T1000 (cell line): Measurements from ENCODE around the gene SLC25A26.

Experiments used
- DNase-seq: peaks from one replicate; lab custom pipeline; 2025; ENCODE audit warnings: mixed read lengths; lab: John Stamatoyannopoulos, UW

Gene SLC25A26

DNA sequence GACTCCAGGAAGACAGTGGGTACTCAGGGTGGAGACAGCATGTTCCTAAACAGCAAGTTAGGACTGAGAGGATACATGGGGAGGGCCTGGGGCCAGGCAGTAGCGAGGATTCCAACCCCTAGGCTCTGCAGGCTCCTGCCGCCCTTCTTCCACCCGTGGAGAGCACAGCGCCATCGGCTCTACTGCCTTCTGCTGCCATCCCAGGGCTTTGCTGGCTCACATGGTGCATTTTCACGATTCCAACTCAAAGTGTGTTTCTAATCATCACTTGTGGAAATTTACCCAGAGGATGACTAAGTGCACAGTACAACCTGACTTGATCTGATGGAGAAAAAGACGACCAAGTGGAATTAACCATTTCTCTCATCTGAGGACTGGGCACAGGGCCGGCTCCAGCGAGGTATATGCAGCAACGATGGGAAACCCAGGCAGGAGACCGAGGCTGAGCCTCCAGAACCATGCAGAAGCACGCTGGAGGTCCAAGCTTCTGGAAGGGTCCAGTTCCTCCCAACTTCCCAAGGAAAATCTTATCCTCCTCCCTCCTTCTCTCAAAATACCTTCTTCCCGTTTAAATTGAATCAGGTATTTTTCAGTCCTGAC is 175.5 kb downstream of the SLC25A26 start:
- DNase-seq = no peak

GRCh38 chr3:66396888-66397287 is 176.1 kb downstream of the SLC25A26 start:
- DNase-seq = no peak

GRCh38 chr3:66397745-66398144 is 176.9 kb downstream of the SLC25A26 start:
- DNase-seq = no peak

DNA sequence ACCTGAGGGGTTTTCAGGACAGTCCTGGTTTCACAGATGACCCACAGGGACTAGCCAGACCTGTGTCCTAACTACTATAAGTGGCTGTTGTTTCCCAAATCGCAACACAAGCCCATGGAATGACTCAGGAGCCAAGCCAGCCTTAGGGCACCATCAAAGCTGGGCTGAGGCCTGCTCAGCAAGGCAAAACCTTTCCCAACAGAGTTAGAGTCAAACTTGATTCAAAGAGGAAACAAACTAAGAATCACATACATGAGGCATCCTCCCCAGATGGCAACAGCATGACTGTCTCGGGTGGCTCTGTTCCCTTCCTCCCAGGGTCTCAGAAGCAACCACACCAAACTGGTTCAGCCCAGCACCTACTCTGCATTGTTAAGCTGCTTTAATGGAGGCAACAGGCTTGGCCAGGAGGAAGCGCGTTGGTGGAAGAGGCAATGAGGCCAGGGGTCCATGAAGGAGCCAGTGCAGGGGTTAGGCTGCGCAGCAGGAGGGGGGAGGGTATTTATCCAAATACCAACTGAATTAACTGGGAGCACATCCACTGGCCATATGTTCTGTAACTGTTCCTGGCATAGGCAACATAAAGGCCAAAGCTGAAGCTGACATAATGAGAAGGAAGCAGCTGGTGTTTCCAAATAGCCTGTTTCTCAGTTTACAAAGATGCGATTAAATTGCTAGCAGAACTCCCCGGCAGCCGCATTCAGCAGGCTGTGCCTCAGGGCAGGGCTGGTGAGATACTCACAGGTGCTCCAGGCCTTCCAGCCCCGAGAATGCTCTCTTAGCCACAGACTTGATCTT is 177.6 kb downstream of the SLC25A26 start:
- no peak for DNase-seq

GRCh38 chr3:66399529-66400232 is 178.9 kb downstream of the SLC25A26 start:
- DNase-seq = no peak

DNA sequence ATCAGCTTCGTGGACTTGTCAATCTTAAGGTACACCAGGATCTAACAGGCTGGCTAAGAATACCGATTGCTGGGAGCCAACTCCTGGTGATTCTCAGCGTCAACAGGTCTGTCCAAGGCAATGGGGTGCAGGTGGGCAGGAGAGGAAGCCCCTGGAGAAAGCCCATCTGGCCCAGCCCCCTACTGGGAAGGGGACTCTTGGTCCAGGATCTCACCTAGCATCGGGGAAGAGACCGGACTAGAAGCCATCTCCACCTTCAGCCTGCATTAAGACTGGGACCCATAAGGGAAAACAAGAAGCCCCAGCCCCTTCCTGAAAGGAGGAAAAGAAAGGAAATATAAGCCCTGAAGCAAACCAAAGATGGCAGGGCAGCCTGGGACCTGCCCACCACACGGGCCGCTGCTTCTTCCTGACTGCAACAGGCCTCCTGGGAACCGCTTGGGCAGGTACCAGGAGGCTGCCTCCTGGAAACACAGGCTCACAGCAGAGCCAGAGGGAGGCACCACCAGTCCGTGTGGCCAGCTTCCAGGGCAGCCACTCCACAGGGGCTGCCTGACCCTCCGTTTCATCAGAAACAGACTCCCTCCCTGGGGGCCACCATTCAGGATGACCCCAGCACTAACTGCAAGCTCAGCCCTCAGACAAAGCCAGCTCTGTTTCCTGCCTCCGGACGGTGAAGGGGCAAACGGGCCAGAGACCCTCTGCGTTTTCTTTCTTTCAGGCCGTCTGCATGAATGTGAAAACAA is 179.8 kb downstream of the SLC25A26 start:
- DNase-seq = no peak

GRCh38 chr3:66401157-66401550 is 180.4 kb downstream of the SLC25A26 start:
- no peak for DNase-seq

DNA sequence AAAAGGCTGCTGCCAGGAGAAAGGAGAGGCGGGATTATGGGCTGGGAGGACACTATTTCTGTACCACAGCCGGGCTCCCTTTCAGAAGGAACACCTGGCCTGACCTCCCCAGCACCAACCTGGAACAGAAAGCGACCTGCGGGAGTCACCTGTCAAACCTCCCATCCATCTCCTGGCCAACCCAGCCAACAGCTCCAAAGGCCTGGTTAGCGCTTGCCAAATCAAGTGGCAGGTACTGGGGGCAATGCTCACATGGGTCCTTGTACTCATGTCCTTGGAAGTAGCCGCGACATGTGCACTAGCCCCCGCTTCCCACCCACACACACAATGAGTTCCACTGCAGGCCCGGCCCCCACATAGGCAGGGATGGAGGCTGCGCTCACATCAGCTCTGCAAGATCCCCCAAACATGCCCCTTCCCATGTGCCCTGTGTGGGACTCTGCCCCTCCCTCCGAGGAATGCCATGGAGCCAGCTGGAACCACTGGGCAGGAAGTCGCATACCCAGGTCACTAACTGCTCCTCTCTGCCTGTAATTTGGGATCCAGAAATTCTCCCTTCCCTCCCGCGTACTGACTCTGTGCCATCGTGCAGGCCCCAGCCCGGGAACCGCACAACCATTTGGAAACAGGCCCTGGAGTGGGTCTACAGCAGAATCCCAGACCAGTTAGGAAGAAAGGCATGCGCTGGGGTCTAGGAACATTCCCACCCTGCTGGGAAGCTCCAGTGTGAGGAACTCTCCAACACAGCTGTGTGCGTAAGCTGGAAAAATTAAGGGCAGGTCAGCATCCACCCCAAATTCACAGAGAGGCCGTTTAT is 181.1 kb downstream of the SLC25A26 start:
- DNase-seq = no peak

DNA sequence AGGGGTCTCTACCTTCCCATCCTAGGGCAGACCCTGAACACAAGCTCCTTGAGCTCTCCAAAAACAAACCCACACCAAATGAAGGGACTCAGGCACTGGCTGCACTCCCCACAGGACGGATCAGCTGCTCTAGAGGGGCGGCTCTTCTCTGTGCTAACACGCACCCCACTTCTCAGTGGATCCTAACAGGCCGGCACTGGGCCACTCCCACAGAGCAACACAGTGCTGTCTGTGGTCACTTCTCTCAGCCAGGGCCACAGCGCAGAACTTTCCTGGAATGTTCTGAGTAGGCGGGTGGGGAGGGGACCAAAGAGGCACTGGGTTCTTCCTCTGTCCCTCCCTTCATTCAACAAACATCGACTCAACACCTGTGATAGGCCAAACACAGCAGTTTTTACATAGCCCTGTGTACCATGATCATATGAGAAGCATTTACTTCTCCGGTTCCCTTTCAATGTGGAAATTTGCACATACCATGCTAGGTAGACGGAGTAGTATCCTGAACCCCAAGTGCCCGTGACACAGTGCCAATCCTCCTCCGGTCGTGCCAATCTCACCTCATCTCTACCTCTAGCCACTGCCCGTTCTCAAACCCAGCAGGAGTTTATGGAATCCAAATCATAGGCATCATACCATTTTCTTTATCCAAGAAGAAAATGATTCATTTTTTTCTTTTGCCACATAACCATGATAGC is 181.9 kb downstream of the SLC25A26 start:
- DNase-seq = no peak

GRCh38 chr3:66403323-66403990 is 182.7 kb downstream of the SLC25A26 start:
- no peak for DNase-seq

DNA sequence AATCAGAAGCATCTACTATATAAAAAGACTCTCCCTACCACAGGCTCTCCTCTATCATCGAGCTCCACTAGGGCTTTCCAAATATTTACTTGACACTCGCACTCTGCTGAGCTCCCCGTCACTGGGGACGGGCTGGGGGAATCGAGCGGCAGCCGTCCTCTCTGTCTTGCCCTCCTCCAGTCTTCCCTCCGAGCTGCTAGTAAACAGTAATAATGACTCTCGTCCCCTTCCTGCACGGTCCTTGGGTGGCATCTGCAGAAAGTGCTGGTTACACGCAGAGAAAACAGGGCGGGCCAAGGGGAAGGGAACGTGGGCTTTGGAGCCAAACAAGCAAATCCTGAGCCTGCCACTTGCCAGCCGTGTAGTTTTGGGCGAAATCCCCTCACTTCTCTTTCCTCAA is 183.4 kb downstream of the SLC25A26 start:
- no peak for DNase-seq

- DNase-seq = no peak
Observed at GRCh38 chr3:66404903-66405700, 184.3 kb downstream of the SLC25A26 start.

DNA sequence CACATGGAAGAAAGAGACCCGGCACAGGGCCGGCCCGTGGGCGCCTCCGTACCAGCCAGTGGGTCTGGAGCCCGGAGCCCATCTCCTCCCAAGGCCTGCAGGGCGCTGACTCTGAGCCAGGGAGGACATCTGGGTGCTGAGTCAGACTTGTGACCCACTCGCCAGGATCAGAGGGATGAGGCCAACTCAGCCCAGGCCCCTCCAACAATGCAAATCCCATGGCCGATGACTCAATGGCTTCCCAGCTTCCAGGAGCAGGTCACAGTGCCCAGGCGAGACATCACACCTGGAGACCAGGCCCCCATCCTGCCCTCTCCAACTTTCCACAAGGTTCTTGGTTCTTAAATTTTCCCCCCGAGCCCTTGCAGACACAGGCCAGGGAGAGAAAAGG is 184.9 kb downstream of the SLC25A26 start:
- DNase-seq = peak; percentile 55

DNA sequence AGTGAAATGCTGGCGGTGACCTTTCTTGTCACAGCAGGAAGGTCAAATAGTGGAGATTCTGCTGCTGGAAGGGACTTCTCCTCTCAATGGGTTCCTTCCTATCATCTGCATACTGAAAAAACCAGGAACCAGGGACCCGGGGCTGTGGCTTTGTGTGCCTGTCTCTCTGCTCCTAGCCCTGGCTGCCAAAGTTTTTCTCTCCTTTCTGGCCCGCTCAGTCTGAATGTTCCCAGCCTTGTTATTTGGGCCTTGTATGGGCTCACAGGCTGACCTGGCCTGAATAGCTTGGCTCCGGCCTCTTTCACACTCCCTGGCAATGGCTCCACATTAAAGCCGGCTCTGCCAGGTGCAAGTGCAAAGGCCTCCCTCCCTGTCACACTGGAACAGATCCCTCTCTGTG is 185.4 kb downstream of the SLC25A26 start:
- DNase-seq = no peak

DNA sequence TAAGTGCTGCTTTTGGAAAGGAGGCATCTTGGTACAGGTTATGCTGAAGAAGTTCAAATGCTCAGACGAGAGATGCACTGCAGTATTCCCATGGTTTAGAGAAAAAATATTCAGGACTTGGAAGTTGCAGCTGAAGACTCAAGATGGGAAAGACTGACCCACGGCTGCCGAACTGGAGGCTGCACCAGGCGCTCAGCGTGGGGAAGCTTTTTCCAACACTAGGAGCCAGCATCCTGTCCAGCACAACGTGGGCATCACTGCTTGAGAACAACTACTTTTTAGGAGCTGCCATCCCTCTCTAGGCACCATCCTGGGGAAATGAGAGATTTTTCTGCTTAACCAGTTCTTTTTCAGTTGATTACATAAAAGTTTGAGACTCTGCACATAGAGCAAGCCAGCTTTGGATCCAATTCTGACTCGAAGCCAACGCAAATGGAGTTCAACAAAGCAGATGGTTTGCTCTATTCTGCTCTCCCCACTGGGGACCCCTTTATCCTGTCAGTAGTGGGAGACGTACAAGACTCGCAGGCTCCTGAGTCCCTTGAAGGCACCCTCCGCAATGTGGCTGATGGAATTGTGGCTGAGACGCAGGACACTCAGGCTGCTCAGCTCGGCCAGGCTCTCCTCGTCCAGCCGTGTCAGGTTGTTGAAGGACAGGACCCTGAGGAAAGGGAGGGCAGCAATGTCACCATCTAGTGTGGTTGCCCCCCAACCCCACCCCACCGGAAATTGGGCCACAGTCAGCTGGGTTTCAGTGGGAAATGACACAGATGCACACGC is 186.2 kb downstream of the SLC25A26 start:
- DNase-seq = no peak

DNA sequence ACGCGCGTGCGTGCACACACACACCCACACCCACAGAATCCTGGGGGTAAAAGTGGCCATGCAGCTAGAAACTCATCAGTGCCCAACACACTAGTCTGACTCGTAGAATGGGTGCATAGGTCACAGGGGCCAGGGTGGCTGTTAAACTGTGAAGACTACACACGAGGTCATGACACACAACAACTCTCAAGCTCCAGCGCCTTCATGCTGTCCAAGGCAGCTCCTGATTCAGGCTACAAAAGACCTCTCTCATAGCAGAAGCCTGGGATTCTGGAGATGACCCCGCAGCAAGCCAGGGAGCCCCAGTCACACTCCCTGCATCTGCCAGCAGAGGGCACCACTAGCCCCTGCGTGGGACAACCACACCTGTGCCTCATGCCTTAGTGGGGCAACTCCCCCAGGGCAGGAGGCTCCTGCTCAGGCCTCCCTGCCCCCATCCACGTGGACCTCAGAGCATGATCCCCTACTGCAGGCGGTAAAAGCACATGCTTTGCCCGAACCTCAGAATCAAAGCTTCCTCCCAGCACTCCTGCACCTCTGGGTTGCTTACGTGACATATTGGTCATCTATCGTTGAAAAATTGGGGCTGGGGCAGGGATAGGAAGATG is 186.9 kb downstream of the SLC25A26 start:
- peak; percentile 72 for DNase-seq

- DNase-seq = no peak
Observed at GRCh38 chr3:66409771-66410754, 189.3 kb downstream of the SLC25A26 start.
